DMS114 treated with DMSO at 0.1 percent for 48 hours (cell line): ENCODE results near the gene MON1A.
"Not testable (repeated sequence)": the region's sequence is repeated elsewhere in the genome, so short reads cannot be mapped to it uniquely, and the experiment has no call there.

Experiments used
- DNase-seq: peaks from one replicate; lab custom pipeline; 2025; ENCODE audit not compliant: unreplicated experiment; lab: John Stamatoyannopoulos, UW

The MON1A gene, protein sequence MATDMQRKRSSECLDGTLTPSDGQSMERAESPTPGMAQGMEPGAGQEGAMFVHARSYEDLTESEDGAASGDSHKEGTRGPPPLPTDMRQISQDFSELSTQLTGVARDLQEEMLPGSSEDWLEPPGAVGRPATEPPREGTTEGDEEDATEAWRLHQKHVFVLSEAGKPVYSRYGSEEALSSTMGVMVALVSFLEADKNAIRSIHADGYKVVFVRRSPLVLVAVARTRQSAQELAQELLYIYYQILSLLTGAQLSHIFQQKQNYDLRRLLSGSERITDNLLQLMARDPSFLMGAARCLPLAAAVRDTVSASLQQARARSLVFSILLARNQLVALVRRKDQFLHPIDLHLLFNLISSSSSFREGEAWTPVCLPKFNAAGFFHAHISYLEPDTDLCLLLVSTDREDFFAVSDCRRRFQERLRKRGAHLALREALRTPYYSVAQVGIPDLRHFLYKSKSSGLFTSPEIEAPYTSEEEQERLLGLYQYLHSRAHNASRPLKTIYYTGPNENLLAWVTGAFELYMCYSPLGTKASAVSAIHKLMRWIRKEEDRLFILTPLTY

GRCh38 chr3:49929291-49930167 lies at the start of gene MON1A:
Gene MON1A, minus strand, starts transcription at chr3:49929811. Its CDS starts 16,465 bp downstream, at chr3:49913346.
- peak; percentile 81 for DNase-seq

GRCh38 chr3:49976942-49977341 lies 47.3 kb upstream of the MON1A start:
- no peak for DNase-seq

- no peak for DNase-seq
These were observed 43.0 kb upstream of the MON1A start for GRCh38 chr3:49972656-49973055.

DNA sequence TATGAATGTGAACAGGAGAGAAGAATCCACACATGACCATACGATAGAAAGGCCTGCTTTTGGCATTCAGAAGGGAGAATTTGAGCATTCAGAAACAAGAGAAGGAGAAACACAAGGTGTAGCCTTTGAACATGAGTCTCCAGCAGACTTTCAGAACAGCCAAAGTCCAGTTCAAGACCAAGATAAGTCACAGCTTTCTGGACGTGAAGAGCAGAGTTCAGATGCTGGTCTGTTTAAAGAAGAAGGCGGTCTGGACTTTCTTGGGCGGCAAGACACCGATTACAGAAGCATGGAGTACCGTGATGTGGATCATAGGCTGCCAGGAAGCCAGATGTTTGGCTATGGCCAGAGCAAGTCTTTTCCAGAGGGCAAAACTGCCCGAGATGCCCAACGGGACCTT lies 38.7 kb upstream of the MON1A start:
- no peak for DNase-seq

- DNase-seq = no peak
These were observed 37.7 kb upstream of the MON1A start for GRCh38 chr3:49967291-49967690.

DNA sequence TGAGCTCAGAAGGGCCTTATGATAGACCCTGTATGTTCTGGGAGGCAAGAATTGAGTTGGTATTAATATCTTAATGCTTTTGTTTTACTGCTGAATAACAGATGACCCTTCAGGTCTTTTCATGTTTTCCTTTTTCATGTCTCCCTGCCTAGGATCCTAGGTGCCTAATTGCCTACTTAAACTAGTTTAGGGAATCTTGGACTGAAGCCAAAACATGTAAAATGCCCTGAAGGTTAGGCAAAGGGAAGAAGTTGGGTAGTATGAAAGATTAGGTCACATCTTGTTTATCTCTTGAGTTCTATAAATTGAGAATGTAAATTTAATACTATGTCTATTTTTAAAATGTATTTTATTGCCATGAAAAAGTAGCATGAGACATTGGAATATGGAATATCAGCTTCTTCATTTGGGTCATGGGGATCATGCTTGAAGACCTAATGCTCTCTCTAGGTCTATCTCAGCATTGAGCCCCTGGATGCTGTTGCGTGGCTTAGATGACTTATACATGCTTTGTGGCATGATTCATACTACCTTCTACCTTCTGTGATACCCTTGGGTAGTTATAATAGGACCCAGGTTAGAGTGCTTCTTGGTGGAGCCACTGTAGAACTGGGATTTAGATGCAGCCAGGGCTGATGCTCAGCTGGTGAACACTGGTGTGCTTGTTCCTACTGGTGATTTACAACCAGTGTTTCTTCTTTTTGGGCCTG lies 36.8 kb upstream of the MON1A start:
- no peak for DNase-seq

GRCh38 chr3:49955636-49956035 lies 26.0 kb upstream of the MON1A start:
- DNase-seq = no peak

- DNase-seq = no peak
These were observed 23.3 kb upstream of the MON1A start for GRCh38 chr3:49952924-49953323.

- no peak for DNase-seq
These were observed 13.0 kb upstream of the MON1A start for GRCh38 chr3:49942651-49943050.

DNA sequence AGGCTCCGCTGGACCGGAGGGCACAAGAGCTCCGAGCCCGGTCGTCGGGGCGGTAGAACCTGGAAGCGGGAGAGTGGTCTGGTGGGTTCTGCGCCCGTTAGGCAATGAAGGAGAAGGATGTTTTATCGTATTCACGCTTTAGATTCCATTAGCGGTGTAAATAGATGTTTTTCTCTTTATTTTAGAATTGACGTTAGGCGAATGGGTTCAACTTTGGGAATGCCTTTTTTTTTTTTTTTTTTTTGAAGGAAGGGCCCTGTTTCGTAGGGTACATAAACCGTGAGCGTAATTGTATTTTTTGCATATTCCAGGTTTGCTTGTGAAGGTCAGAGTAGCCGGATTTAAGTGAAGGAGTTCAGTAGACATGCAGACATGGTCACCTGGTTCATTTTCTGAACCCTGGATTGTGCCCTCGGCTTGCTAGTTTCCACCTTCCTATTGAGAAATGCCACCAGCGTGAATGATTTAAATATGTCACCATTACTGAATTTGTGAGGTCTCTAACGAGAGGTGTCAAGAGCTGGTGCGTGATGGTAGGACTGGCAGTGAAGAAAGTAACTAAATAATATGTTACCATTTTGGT lies 11.1 kb upstream of the MON1A start:
- DNase-seq = no peak

GRCh38 chr3:49939858-49940666 lies 10.5 kb upstream of the MON1A start, which contains the start of gene RBM6:
Gene RBM6, plus strand, starts transcription at chr3:49940150. Its CDS starts 22,492 bp downstream, at chr3:49962642.
- peak; percentile 89 for DNase-seq

- DNase-seq = no peak
These were observed 7.5 kb upstream of the MON1A start for GRCh38 chr3:49937090-49937489.

GRCh38 chr3:49932281-49932680 lies 2.7 kb upstream of the MON1A start:
- DNase-seq = not testable (repeated sequence)

DNA sequence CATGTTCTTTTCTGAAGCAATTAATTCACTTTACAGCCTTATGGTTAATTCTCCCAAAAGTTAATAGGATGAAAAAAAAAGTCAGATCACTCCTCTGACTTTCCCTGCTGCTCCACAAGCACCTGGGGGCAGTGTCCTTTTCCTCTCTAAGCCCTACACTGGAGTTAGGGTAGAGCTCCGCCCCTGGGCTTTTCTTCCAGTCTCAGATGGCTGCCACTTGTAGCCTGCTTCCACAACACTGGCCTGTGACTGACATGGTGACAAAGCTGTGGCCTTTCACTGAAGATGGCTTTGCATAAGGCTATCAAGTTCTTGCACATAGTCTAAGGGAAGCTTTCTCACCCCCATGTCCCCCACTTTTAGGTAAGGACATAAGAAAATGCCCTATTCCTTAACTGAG lies 1.3 kb upstream of the MON1A start:
- no peak for DNase-seq

DNA sequence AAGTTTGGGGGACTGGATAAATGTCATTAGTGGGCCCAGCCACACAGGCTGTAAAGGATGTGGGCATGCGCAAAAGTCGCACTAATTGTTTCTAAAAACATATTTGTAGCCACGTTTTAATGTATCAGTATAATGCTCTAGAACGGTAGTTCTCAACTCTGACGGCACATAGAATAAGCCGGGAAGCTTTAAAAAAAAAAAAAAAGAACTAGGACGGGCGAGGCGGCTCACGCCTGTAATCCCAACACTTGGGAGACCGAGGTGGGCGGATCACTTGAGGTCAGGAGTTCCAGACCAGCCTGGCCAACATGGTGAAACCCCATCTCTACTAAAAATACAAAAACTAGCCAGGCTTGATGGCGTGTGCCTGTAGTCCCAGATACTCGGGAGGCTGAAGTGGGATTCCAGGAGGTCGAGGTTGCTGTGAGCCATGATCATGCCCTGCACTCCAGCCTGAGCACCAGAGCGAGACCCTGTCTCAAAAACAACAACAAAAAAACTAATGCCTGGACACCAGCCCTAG lies 618 bp upstream of the MON1A start:
- DNase-seq = peak; percentile 59

DNA sequence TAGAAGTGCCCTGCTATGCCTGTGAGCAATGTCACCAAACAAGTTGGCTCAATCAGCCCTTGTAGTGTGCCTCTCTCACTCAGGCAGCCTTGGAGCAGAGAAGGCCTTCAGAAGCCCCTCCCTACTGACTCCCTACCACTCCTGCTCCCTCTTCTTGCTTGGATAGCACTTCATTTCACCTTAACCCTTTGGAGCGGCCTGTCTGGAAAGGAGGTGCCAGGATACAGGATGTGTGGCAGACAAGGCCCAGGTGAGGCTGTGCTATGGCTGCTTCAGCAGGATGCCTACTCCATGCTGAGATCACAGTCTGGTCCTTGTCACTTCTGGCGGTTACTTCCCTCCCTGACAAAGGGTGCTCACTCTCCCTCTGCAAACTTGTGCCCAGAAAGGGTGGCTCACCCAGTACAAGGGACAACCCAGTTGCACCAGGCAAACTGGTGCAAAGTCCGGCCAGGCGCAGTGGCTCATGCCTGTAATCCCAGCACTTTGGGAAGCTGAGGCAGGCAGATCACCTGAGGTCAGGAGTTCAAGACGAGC lies 1.1 kb downstream of the MON1A start:
- DNase-seq = no peak

DNA sequence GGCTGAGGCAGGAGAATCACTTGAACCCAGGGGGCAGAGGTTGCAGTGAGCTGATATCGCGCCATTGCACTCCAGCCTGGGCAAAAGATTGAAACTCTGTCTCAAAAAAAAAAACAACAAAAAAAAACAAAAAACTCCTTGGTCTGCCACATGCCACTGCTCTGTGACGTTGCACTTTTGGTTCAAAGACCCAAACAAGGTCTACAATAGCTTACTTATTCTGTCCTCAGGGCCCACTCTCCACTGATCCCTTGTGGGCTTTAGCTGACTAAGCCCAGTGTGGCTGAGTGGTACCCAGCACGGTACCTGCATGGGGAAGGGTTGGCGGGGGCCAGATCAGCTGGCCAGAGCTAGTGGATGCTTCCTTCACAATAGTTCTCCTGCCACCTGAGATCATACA lies 1.8 kb downstream of the MON1A start:
- no peak for DNase-seq

DNA sequence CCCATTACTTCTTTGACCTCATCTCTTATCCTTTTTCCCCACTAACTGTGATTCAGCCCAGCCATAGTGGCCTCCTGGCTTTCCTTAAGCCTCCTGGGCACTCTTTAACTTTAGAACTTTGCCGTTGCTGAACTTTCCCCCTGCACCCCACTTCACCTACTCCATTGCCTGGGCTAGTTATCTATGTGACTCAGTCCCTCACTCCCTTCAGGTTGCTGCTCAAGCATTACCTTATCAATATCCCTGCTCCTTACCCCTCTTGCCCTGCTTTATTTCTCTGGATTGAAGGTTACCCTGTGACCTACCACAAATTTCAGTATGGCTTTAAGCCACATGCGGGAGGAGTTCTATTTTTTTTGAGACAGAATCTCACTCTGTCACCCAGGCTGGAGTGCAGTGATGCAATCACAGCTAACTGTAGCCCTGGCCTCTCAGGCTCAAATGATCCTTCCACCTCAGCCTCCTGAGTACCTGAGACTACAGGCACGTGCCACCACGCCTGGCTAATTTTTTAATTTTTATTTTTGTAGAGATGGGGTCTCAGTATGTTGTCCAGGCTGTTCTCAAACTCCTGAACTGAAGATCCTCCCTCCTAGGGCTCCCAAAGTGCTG lies 3.4 kb downstream of the MON1A start:
- no peak for DNase-seq

GRCh38 chr3:49925485-49925884 lies 4.1 kb downstream of the MON1A start:
- DNase-seq = no peak
